HEK293 (cell line): ENCODE results near the gene FOXC2.

Experiments
- SP3 ChIP-seq: fragments of 450-650 bp; formaldehyde crosslinking; IDR thresholded peaks from 2 replicates; pipeline ENCODE4 v1.5.1; 2016; ENCODE audit warnings: missing biosample characterization, missing genetic modification characterization
- ZFP3 ChIP-seq: fragments of 450-650 bp; formaldehyde crosslinking; IDR thresholded peaks from 2 replicates; pipeline ENCODE4 v1.5.1; 2016; ENCODE audit warnings: low read depth, missing biosample characterization, missing genetic modification characterization
- ZNF112 ChIP-seq: fragments of 450-650 bp; formaldehyde crosslinking; IDR thresholded peaks from 2 replicates; pipeline ENCODE4 v1.5.0; 2017; ENCODE audit warnings: missing biosample characterization, missing genetic modification characterization
- ZNF335 ChIP-seq: fragments of 450-650 bp; formaldehyde crosslinking; conservative IDR thresholded peaks from 2 replicates; pipeline ENCODE4 v1.5.1; 2016; ENCODE audit warnings: missing biosample characterization, missing genetic modification characterization
- ZNF350 ChIP-seq: fragments of 450-650 bp; formaldehyde crosslinking; IDR thresholded peaks from 2 replicates; pipeline ENCODE4 v1.5.0; 2017; ENCODE audit warnings: missing biosample characterization, mild to moderate bottlenecking, missing genetic modification characterization
- ZNF354C ChIP-seq: fragments of 450-650 bp; formaldehyde crosslinking; IDR thresholded peaks from 2 replicates; pipeline ENCODE4 v1.5.1; 2016; ENCODE audit warnings: missing biosample characterization, missing genetic modification characterization, low read depth, borderline replicate concordance
- ZNF391 ChIP-seq: fragments of 450-650 bp; formaldehyde crosslinking; IDR thresholded peaks from 2 replicates; pipeline ENCODE4 v1.5.1; 2016; ENCODE audit warnings: low read depth, missing biosample characterization, missing genetic modification characterization, borderline replicate concordance
- ZNF544 ChIP-seq: fragments of 450-650 bp; formaldehyde crosslinking; IDR thresholded peaks from 2 replicates; pipeline ENCODE4 v1.5.0; 2017; ENCODE audit warnings: missing biosample characterization, missing genetic modification characterization
- ZNF555 ChIP-seq: fragments of 450-650 bp; formaldehyde crosslinking; conservative IDR thresholded peaks from 2 replicates; pipeline ENCODE4 v1.5.1; 2017; ENCODE audit warnings: missing biosample characterization, mild to moderate bottlenecking, missing genetic modification characterization, inconsistent platforms
- ZNF558 ChIP-seq: fragments of 450-650 bp; formaldehyde crosslinking; IDR thresholded peaks from 2 replicates; pipeline ENCODE4 v1.5.1; 2016; ENCODE audit warnings: missing biosample characterization, missing genetic modification characterization
- ZNF561 ChIP-seq: fragments of 450-650 bp; IDR thresholded peaks from 2 replicates; pipeline ENCODE4 v1.5.1; 2018; ENCODE audit warnings: missing biosample characterization, missing genetic modification characterization, borderline replicate concordance
- ZNF600 ChIP-seq: fragments of 450-650 bp; formaldehyde crosslinking; IDR thresholded peaks from 2 replicates; pipeline ENCODE4 v1.5.1; 2016; ENCODE audit warnings: missing biosample characterization, missing genetic modification characterization
- ZNF670 ChIP-seq: fragments of 450-650 bp; formaldehyde crosslinking; IDR thresholded peaks from 2 replicates; pipeline ENCODE4 v1.5.1; 2016; ENCODE audit warnings: missing biosample characterization, missing genetic modification characterization, low read depth
- ZNF677 ChIP-seq: fragments of 450-650 bp; IDR thresholded peaks from 2 replicates; pipeline ENCODE4 v1.5.0; 2018; ENCODE audit warnings: missing biosample characterization, mild to moderate bottlenecking, missing genetic modification characterization, moderate library complexity
- ZNF768 ChIP-seq: fragments of 450-650 bp; formaldehyde crosslinking; IDR thresholded peaks from 2 replicates; pipeline ENCODE4 v1.5.1; 2018; ENCODE audit warnings: missing biosample characterization, mild to moderate bottlenecking, missing genetic modification characterization
- ZNF785 ChIP-seq: fragments of 450-650 bp; formaldehyde crosslinking; IDR thresholded peaks from 2 replicates; pipeline ENCODE4 v1.5.1; 2016; ENCODE audit warnings: missing biosample characterization, missing genetic modification characterization
- ZNF837 ChIP-seq: fragments of 450-650 bp; formaldehyde crosslinking; IDR thresholded peaks from 2 replicates; pipeline ENCODE4 v1.5.1; 2016; ENCODE audit warnings: missing biosample characterization, missing genetic modification characterization
- TF ChIP-seq, protein P1 (sequence below): fragments of 450-650 bp; formaldehyde crosslinking; IDR thresholded peaks from 2 replicates; pipeline ENCODE4 v1.5.1; 2017; ENCODE audit warnings: missing biosample characterization, missing genetic modification characterization
- TF ChIP-seq, protein P2 (sequence below): fragments of 450-650 bp; formaldehyde crosslinking; optimal IDR thresholded peaks from 2 replicates; pipeline ENCODE3; 2016; ENCODE audit warnings: missing biosample characterization, mild to moderate bottlenecking, missing genetic modification characterization
- TF ChIP-seq, protein P3 (sequence below): fragments of 450-650 bp; formaldehyde crosslinking; IDR thresholded peaks from 2 replicates; pipeline ENCODE4 v1.5.1; 2017; ENCODE audit warnings: missing biosample characterization, missing genetic modification characterization
- TF ChIP-seq, protein P4 (sequence below): fragments of 450-650 bp; formaldehyde crosslinking; IDR thresholded peaks from 2 replicates; pipeline ENCODE4 v1.5.1; 2016; ENCODE audit warnings: missing biosample characterization, missing genetic modification characterization
- TF ChIP-seq, protein P5 (sequence below): sonication (generic); formaldehyde crosslinking; IDR thresholded peaks from 2 replicates; pipeline ENCODE4 v1.8.1; 2022; ENCODE audit warnings: mild to moderate bottlenecking, moderate library complexity, missing genetic modification reagents
- TF ChIP-seq, protein P6 (sequence below): fragments of 450-650 bp; formaldehyde crosslinking; IDR thresholded peaks from 2 replicates; pipeline ENCODE4 v1.5.1; 2016; ENCODE audit warnings: missing biosample characterization, missing genetic modification characterization
- TF ChIP-seq, protein P7 (sequence below): fragments of 450-650 bp; formaldehyde crosslinking; IDR thresholded peaks from 2 replicates; pipeline ENCODE4 v1.5.1; 2016; ENCODE audit warnings: missing biosample characterization, missing genetic modification characterization

The FOXC2 gene

DNA sequence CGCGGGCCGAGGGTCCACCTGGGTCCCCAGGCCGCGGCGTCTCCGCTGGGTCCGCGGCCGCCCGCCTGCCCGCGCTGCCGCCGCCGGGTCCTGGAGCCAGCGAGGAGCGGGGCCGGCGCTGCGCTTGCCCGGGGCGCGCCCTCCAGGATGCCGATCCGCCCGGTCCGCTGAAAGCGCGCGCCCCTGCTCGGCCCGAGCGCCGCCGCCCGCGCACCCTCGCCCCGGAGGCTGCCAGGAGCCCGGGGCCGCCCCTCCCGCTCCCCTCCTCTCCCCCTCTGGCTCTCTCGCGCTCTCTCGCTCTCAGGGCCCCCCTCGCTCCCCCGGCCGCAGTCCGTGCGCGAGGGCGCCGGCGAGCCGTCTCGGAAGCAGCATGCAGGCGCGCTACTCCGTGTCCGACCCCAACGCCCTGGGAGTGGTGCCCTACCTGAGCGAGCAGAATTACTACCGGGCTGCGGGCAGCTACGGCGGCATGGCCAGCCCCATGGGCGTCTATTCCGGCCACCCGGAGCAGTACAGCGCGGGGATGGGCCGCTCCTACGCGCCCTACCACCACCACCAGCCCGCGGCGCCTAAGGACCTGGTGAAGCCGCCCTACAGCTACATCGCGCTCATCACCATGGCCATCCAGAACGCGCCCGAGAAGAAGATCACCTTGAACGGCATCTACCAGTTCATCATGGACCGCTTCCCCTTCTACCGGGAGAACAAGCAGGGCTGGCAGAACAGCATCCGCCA, 504 bp downstream of the FOXC2 start (continued):
- TF ChIP-seq, protein P1, sequence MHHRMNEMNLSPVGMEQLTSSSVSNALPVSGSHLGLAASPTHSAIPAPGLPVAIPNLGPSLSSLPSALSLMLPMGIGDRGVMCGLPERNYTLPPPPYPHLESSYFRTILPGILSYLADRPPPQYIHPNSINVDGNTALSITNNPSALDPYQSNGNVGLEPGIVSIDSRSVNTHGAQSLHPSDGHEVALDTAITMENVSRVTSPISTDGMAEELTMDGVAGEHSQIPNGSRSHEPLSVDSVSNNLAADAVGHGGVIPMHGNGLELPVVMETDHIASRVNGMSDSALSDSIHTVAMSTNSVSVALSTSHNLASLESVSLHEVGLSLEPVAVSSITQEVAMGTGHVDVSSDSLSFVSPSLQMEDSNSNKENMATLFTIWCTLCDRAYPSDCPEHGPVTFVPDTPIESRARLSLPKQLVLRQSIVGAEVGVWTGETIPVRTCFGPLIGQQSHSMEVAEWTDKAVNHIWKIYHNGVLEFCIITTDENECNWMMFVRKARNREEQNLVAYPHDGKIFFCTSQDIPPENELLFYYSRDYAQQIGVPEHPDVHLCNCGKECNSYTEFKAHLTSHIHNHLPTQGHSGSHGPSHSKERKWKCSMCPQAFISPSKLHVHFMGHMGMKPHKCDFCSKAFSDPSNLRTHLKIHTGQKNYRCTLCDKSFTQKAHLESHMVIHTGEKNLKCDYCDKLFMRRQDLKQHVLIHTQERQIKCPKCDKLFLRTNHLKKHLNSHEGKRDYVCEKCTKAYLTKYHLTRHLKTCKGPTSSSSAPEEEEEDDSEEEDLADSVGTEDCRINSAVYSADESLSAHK (tag by site-specific recombination): no peak
- TF ChIP-seq SP3 (tag by site-specific recombination) (no peak), ZNF768 (no peak), ZNF558 (tag by site-specific recombination) (no peak), ZNF544 (tag by site-specific recombination) (no peak), ZNF112 (tag by site-specific recombination) (no peak), ZFP3 (tag by site-specific recombination) (no peak), ZNF837 (tag by site-specific recombination) (no peak), ZNF677 (no peak), ZNF670 (tag by site-specific recombination) (no peak), ZNF785 (tag by site-specific recombination) (no peak), ZNF335 (tag by site-specific recombination) (peak; percentile 95), ZNF354C (tag by site-specific recombination) (no peak), ZNF555 (no peak), ZNF350 (tag by site-specific recombination) (no peak), ZNF561 (tag by site-specific recombination) (0 out of 2 replicates have a peak, but pooled peaks have one; percentile 28), ZNF600 (tag by site-specific recombination) (peak; percentile 77), ZNF391 (tag by site-specific recombination) (no peak)
- TF ChIP-seq, protein P2, sequence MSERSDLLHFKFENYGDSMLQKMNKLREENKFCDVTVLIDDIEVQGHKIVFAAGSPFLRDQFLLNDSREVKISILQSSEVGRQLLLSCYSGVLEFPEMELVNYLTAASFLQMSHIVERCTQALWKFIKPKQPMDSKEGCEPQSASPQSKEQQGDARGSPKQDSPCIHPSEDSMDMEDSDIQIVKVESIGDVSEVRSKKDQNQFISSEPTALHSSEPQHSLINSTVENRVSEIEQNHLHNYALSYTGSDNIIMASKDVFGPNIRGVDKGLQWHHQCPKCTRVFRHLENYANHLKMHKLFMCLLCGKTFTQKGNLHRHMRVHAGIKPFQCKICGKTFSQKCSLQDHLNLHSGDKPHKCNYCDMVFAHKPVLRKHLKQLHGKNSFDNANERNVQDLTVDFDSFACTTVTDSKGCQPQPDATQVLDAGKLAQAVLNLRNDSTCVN (tag by site-specific recombination): peak; percentile 82
- TF ChIP-seq, protein P3, sequence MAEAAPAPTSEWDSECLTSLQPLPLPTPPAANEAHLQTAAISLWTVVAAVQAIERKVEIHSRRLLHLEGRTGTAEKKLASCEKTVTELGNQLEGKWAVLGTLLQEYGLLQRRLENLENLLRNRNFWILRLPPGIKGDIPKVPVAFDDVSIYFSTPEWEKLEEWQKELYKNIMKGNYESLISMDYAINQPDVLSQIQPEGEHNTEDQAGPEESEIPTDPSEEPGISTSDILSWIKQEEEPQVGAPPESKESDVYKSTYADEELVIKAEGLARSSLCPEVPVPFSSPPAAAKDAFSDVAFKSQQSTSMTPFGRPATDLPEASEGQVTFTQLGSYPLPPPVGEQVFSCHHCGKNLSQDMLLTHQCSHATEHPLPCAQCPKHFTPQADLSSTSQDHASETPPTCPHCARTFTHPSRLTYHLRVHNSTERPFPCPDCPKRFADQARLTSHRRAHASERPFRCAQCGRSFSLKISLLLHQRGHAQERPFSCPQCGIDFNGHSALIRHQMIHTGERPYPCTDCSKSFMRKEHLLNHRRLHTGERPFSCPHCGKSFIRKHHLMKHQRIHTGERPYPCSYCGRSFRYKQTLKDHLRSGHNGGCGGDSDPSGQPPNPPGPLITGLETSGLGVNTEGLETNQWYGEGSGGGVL: peak; percentile 86
- TF ChIP-seq, protein P4, sequence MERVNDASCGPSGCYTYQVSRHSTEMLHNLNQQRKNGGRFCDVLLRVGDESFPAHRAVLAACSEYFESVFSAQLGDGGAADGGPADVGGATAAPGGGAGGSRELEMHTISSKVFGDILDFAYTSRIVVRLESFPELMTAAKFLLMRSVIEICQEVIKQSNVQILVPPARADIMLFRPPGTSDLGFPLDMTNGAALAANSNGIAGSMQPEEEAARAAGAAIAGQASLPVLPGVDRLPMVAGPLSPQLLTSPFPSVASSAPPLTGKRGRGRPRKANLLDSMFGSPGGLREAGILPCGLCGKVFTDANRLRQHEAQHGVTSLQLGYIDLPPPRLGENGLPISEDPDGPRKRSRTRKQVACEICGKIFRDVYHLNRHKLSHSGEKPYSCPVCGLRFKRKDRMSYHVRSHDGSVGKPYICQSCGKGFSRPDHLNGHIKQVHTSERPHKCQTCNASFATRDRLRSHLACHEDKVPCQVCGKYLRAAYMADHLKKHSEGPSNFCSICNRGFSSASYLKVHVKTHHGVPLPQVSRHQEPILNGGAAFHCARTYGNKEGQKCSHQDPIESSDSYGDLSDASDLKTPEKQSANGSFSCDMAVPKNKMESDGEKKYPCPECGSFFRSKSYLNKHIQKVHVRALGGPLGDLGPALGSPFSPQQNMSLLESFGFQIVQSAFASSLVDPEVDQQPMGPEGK (tag by site-specific recombination): peak; percentile 50; the same call in 1 of the 2 replicates
- TF ChIP-seq, protein P5, sequence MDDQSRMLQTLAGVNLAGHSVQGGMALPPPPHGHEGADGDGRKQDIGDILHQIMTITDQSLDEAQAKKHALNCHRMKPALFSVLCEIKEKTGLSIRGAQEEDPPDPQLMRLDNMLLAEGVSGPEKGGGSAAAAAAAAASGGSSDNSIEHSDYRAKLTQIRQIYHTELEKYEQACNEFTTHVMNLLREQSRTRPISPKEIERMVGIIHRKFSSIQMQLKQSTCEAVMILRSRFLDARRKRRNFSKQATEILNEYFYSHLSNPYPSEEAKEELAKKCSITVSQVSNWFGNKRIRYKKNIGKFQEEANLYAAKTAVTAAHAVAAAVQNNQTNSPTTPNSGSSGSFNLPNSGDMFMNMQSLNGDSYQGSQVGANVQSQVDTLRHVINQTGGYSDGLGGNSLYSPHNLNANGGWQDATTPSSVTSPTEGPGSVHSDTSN (CRISPR knock-in tag): no peak
- TF ChIP-seq, protein P6, sequence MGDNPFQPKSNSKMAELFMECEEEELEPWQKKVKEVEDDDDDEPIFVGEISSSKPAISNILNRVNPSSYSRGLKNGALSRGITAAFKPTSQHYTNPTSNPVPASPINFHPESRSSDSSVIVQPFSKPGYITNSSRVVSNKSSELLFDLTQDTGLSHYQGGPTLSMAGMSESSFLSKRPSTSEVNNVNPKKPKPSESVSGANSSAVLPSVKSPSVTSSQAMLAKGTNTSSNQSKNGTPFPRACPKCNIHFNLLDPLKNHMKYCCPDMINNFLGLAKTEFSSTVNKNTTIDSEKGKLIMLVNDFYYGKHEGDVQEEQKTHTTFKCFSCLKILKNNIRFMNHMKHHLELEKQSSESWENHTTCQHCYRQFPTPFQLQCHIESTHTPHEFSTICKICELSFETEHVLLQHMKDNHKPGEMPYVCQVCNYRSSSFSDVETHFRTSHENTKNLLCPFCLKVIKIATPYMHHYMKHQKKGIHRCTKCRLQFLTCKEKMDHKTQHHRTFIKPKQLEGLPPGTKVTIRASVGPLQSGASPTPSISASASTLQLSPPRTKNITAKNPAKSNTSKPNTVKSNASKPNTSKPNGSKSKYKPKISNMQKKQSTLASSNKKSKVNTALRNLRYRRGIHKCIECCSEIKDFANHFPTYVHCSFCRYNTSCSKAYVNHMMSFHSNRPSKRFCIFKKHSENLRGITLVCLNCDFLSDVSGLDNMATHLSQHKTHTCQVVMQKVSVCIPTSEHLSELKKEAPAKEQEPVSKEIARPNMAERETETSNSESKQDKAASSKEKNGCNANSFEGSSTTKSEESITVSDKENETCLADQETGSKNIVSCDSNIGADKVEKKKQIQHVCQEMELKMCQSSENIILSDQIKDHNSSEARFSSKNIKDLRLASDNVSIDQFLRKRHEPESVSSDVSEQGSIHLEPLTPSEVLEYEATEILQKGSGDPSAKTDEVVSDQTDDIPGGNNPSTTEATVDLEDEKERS: no peak
- TF ChIP-seq, protein P7, sequence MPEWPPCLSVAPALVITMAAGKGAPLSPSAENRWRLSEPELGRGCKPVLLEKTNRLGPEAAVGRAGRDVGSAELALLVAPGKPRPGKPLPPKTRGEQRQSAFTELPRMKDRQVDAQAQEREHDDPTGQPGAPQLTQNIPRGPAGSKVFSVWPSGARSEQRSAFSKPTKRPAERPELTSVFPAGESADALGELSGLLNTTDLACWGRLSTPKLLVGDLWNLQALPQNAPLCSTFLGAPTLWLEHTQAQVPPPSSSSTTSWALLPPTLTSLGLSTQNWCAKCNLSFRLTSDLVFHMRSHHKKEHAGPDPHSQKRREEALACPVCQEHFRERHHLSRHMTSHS: no peak
